GM12872 (cell line): Measurements from ENCODE around the gene RCAN3.

Experiments used
- CTCF ChIP-seq: IDR thresholded peaks from 3 replicates; pipeline ENCODE4 v1.5.1; 2011; ENCODE audit warnings: low read depth, mild to moderate bottlenecking, low read length, moderate library complexity; ENCODE audit not compliant: insufficient read depth

Gene RCAN3

GRCh38 chr1:24558902-24559791 is 56.5 kb downstream of the RCAN3 start:
- TF ChIP-seq CTCF, result no peak

GRCh38 chr1:24560361-24560760 is 57.7 kb downstream of the RCAN3 start:
- TF ChIP-seq CTCF, result no peak

- TF ChIP-seq CTCF, result no peak
Measured at GRCh38 chr1:24562625-24563024, 60.0 kb downstream of the RCAN3 start.

- no peak for TF ChIP-seq CTCF
Measured at GRCh38 chr1:24564695-24565094, 62.1 kb downstream of the RCAN3 start.

- no peak for TF ChIP-seq CTCF
Measured at GRCh38 chr1:24566236-24566867, 63.7 kb downstream of the RCAN3 start.

DNA sequence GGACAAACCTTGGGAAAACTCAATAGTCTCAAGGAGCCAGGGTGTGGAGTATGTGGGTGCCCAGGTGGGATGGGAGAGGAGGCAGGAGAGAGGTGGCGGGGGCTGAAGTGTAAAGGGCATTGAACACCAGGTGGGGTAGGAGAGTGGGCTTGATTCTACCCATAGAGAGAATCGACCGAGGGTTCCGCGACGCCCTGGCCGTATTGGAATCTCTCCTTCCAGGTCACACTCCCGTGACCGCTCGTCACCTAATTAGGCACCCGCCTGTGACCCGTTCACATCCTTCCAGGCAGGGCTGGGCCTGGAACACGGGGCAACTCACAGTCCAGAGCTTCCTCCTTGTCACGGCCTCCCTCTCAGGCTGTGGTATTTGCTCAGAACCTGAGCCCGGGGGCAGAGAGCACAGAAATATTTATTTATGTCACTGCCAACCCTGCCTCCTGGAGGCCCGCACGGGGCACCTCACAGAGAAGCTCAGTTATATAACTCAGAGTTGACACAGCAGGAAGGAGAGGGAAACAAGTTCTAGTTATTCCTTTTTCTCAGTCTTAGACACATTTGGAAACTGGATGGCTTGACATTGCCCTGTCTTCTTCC is 65.3 kb downstream of the RCAN3 start:
- no peak for TF ChIP-seq CTCF

DNA sequence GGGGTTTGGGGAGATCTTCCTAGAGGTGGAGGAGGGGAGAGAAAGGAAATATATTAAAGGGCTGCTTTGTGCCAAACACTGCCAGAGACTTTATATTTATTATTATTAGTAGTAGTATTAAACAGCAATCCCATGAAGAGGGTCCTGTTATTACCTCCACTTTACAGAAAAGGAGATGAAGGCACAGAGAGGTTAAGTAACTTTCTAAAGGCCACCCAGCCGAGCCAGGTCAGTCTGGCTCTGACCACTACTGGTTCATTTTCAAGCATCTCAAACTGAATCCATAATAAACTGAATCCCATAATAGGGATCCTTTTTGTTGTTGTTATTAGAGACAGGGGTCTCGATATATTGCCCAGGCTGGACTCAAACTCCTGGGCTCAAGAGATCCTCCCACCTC is 65.8 kb downstream of the RCAN3 start:
- no peak for TF ChIP-seq CTCF
